H1 (cell line): ENCODE data around the gene CCP110. TPM values are rescaled to one million over a fixed set of nuclear protein-coding genes. Genes with fewer than 3 reads are reported as not detected.
A peak's percentile ranks its signal among the peaks of the same experiment; 100 is the strongest.

ENCODE experiments used
- ASH2L ChIP-seq: fragments of 200-600, 300-600 bp; sonication (generic); IDR thresholded peaks from one replicate; pipeline ENCODE4 v1.7.1; 2017; ENCODE audit warnings: low read length
- BRCA1 ChIP-seq: IDR thresholded peaks from 2 replicates; pipeline ENCODE4 v1.6.1; 2012; ENCODE audit warnings: low read depth, low read length, improper control_type of control experiment
- CBX5 ChIP-seq: fragments of 300-800, 300-1000 bp; sonication (generic); IDR thresholded peaks from 2 replicates; pipeline ENCODE4 v1.7.1; 2016; ENCODE audit warnings: antibody characterized with exemption, low read length, low read depth
- EP300 ChIP-seq, 2 experiments: IDR thresholded peaks; 1 replicate in 1 of 2; 2 replicates in 1 of 2; pipeline ENCODE4 v1.6.1; 2011 to 2012; ENCODE audit warnings: low read depth in 2 of 2, low read length in 2 of 2, mild to moderate bottlenecking in 2 of 2, borderline replicate concordance in 1 of 2, inconsistent platforms in 1 of 2, moderate library complexity in 1 of 2
- EZH2 ChIP-seq: fragments of 200-600 bp; sonication (generic); IDR thresholded peaks from 2 replicates; pipeline ENCODE4 v1.7.1; 2012; ENCODE audit warnings: low read depth, mild to moderate bottlenecking, moderate library complexity, low read length, inconsistent platforms; ENCODE audit not compliant: severe bottlenecking
- FOSL1 ChIP-seq: IDR thresholded peaks from 2 replicates; pipeline ENCODE4 v1.6.1; 2011; ENCODE audit warnings: mild to moderate bottlenecking, low read depth, low read length, moderate library complexity; ENCODE audit not compliant: insufficient read depth
- GABPA ChIP-seq: IDR thresholded peaks from 2 replicates; pipeline ENCODE4 v1.6.1; 2011; ENCODE audit warnings: mild to moderate bottlenecking, low read length, moderate library complexity, borderline replicate concordance; ENCODE audit not compliant: insufficient read depth
- HDAC2 ChIP-seq, 2 experiments: fragments of 300-600 bp in 1 of 2; sonication (generic) in 1 of 2; IDR thresholded peaks; 2 replicates each; pipeline ENCODE4 v1.6.1; 2011 to 2012; ENCODE audit warnings: low read depth in 2 of 2, low read length in 2 of 2, mild to moderate bottlenecking in 2 of 2, moderate library complexity in 2 of 2, borderline replicate concordance in 1 of 2, inconsistent platforms in 1 of 2
- KDM4A ChIP-seq: IDR thresholded peaks from one replicate; pipeline ENCODE4 v1.7.1; 2012; ENCODE audit warnings: low read depth, mild to moderate bottlenecking, moderate library complexity, low read length, inconsistent platforms; ENCODE audit not compliant: severe bottlenecking
- PHF8 ChIP-seq: fragments of 200-600 bp; sonication (generic); conservative IDR thresholded peaks from 2 replicates; pipeline ENCODE4 v1.7.1; 2012; ENCODE audit warnings: low read depth, mild to moderate bottlenecking, inconsistent platforms, low read length, moderate library complexity
- POLR2A ChIP-seq, 2 experiments: IDR thresholded peaks; 1 replicate in 1 of 2; 2 replicates in 1 of 2; pipeline ENCODE4 v1.6.1; 2011; ENCODE audit warnings: low read depth in 2 of 2, low read length in 2 of 2, mild to moderate bottlenecking in 2 of 2; ENCODE audit errors: control extremely low read depth in 1 of 2
- POLR2AphosphoS5 ChIP-seq: IDR thresholded peaks from 2 replicates; pipeline ENCODE4 v1.6.1; 2011; ENCODE audit warnings: low read depth, low read length
- RXRA ChIP-seq: IDR thresholded peaks from 2 replicates; pipeline ENCODE4 v1.6.1; 2011; ENCODE audit warnings: low read depth, mild to moderate bottlenecking, low read length, moderate library complexity; ENCODE audit not compliant: insufficient read depth
- SAP30 ChIP-seq: fragments of 300-600 bp; sonication (generic); IDR thresholded peaks from 2 replicates; pipeline ENCODE4 v1.7.1; 2012; ENCODE audit warnings: low read length, moderate library complexity, mild to moderate bottlenecking, inconsistent platforms; ENCODE audit not compliant: insufficient read depth, insufficient replicate concordance
- SIN3A ChIP-seq, 2 experiments: IDR thresholded peaks in 1 of 2; conservative IDR thresholded peaks in 1 of 2; 2 replicates each; pipeline ENCODE4 v1.6.1; 2011 to 2012; ENCODE audit warnings: low read length in 2 of 2, improper control_type of control experiment in 1 of 2, low read depth in 1 of 2, mild to moderate bottlenecking in 1 of 2
- SIX5 ChIP-seq: IDR thresholded peaks from 2 replicates; pipeline ENCODE4 v1.6.1; 2011; ENCODE audit warnings: mild to moderate bottlenecking, low read depth, low read length
- SP1 ChIP-seq: IDR thresholded peaks from 2 replicates; pipeline ENCODE4 v1.6.1; 2011; ENCODE audit warnings: low read depth, low read length
- SP4 ChIP-seq: IDR thresholded peaks from 2 replicates; pipeline ENCODE4 v1.6.1; 2012; ENCODE audit warnings: low read length, inconsistent platforms
- TAF7 ChIP-seq: optimal IDR thresholded peaks from 2 replicates; pipeline ENCODE3; 2011; ENCODE audit warnings: low read depth, mild to moderate bottlenecking, inconsistent platforms, low read length, moderate library complexity, borderline replicate concordance
- TBP ChIP-seq: IDR thresholded peaks from 2 replicates; pipeline ENCODE4 v1.6.1; 2011; ENCODE audit warnings: low read depth, low read length, improper control_type of control experiment
- TCF12 ChIP-seq: IDR thresholded peaks from 2 replicates; pipeline ENCODE4 v1.6.1; 2011; ENCODE audit warnings: low read depth, mild to moderate bottlenecking, low read length
- USF2 ChIP-seq: IDR thresholded peaks from 2 replicates; pipeline ENCODE4 v1.6.1; 2011; ENCODE audit warnings: low read length, improper control_type of control experiment
- polyA plus RNA-seq, 7 experiments: library from polyadenylated mRNA; depleted of rRNA in 3 of 7; stranded (reverse) in 5 of 7; unstranded in 2 of 7; fragments of >200 nt in 5 of 7; fragments of 200-250 nt in 2 of 7; gene quantifications; 1 replicate in 5 of 7; 2 replicates in 1 of 7; 4 replicates in 1 of 7; pipeline versions ENCODE4 v1.2.1 to v1.2.3, GENCODE V29; 2011 to 2013; ENCODE audit warnings: missing spikeins in 2 of 7, mixed read lengths in 2 of 7
- total RNA-seq: library from RNA; stranded (reverse); fragmentation: NEBNext Ultra II Directional; extraction: Animal tissue kit (Norgen Biotek cat#: 25700); gene quantifications from 2 replicates; pipeline ENCODE4 v1.2.1, GENCODE V29; 2021

The CCP110 gene
- total and polyA plus RNA-seq, 2 of the 8 experiments (the other 6 are each of a cell fraction or from before 2014, with no cell fraction given): 3.2 to 19.8 TPM

GRCh38 chr16:19521471-19522396, 2.0 kb upstream of the CCP110 start, which contains the start of gene GDE1 (continued):
- TF ChIP-seq PHF8: peak; percentile 85
- peak in 1 of 2 experiments; percentile 78; a peak in 2 of 4 replicates for TF ChIP-seq SIN3A (conservative IDR thresholded peaks at IDR 0.05 in 1 of 2, IDR thresholded peaks at IDR 0.05 in 1 of 2; ENCODE audit: low read depth in 1 of 2, low read length in 2 of 2)
- no peak for TF ChIP-seq CBX5
- TF ChIP-seq EP300 (IDR thresholded peaks at IDR 0.05; ENCODE audit: borderline replicate concordance in 1 of 2, low read depth in 2 of 2, low read length in 2 of 2): no peak
- peak; percentile 45 for TF ChIP-seq TAF7
- 0 out of 4 replicates have a peak, but pooled peaks of 1 of the 2 experiments have one; percentile 57 for TF ChIP-seq HDAC2 (IDR thresholded peaks at IDR 0.05; ENCODE audit: borderline replicate concordance in 1 of 2, low read depth in 2 of 2, low read length in 2 of 2)
- no peak for TF ChIP-seq EZH2
- peak; percentile 26 for TF ChIP-seq ASH2L
- no peak for TF ChIP-seq USF2
- no peak for TF ChIP-seq BRCA1
- peak; percentile 75 for TF ChIP-seq SP1
- peak; percentile 46 for TF ChIP-seq TBP
- TF ChIP-seq RXRA: no peak
- peak; percentile 67 for TF ChIP-seq KDM4A
- peak; percentile 85 for TF ChIP-seq POLR2AphosphoS5
- no peak for TF ChIP-seq SAP30
- TF ChIP-seq SP4: 0 out of 2 replicates have a peak, but pooled peaks have one; percentile 39
- no peak for TF ChIP-seq GABPA
- no peak for TF ChIP-seq SIX5
- no peak for TF ChIP-seq TCF12
- TF ChIP-seq FOSL1: no peak
- peak; percentile 40 to 89 for TF ChIP-seq POLR2A (IDR thresholded peaks at IDR 0.05; ENCODE audit: control extremely low read depth in 1 of 2, low read depth in 2 of 2, low read length in 2 of 2)
